ENCODE data around the gene CCR1. TPM values are rescaled to one million over a fixed set of nuclear protein-coding genes. Genes with fewer than 3 reads are reported as not detected.

The CCR1 gene
- polyA plus RNA-seq, 1 donor from 2014 or later = not detected

DNA sequence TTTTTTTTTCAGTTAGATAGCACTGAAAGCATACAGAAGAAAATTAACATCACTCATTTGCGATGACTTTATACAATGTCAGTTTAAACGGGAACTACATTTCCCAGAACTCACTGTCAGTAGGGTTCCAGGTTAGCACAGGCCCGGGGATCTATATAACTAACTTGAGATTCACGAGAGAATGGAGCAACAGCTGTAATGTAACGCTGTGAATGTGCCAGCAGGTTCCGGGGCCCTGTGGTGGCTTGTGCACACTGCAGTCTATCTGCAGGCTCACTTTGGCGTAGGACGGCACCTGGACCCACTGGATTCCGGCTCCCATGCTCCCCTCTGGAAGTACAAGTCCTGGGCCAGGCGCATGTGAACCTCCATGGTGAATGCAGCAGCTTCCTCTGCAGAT lies 19.4 kb downstream of the CCR1 start:
- no peaks in the 10 kb centered on the region for H3K27me3 ChIP-seq (ENCODE audit: insufficient read depth, low read depth, low read length)
- no peaks in the 10 kb centered on the region for H4K20me1 ChIP-seq (ENCODE audit: insufficient read depth)
- H3K27ac ChIP-seq (ENCODE audit: low read length) = no peak overlapping the region
- H2AFZ ChIP-seq (ENCODE audit: low read depth, low read length) = no peak overlapping the region
- H3K36me3 ChIP-seq (ENCODE audit: insufficient read depth, low read length) = no peaks in the 10 kb centered on the region
- H3K4me2 ChIP-seq (ENCODE audit: low read length) = no peak overlapping the region
- H3K9me2 ChIP-seq (ENCODE audit: insufficient read depth, low read length) = no peaks in the 10 kb centered on the region
- H3K79me2 ChIP-seq (replicated peaks; ENCODE audit: insufficient read depth, low read length) = no peaks in the 10 kb centered on the region
- no peaks in the 10 kb centered on the region for H3K9me3 ChIP-seq (ENCODE audit: low read length)
- TF ChIP-seq SMC3 (conservative IDR thresholded peaks at IDR 0.05; ENCODE audit: poor library complexity) (no peak), MXI1 (conservative IDR thresholded peaks at IDR 0.05; ENCODE audit: poor library complexity, severe bottlenecking) (no peak), POLR2AphosphoS5 (IDR thresholded peaks at IDR 0.05) (no peak), TAF1 (IDR thresholded peaks at IDR 0.05; ENCODE audit: low read depth) (no peak), EZH2 (IDR thresholded peaks at IDR 0.05; ENCODE audit: borderline replicate concordance, insufficient read depth, low read length, poor library complexity, severe bottlenecking) (no peak), RAD21 (conservative IDR thresholded peaks at IDR 0.05) (no peak), EP300 (conservative IDR thresholded peaks at IDR 0.05; ENCODE audit: poor library complexity, severe bottlenecking) (no peak)
- TF ChIP-seq, protein P1, sequence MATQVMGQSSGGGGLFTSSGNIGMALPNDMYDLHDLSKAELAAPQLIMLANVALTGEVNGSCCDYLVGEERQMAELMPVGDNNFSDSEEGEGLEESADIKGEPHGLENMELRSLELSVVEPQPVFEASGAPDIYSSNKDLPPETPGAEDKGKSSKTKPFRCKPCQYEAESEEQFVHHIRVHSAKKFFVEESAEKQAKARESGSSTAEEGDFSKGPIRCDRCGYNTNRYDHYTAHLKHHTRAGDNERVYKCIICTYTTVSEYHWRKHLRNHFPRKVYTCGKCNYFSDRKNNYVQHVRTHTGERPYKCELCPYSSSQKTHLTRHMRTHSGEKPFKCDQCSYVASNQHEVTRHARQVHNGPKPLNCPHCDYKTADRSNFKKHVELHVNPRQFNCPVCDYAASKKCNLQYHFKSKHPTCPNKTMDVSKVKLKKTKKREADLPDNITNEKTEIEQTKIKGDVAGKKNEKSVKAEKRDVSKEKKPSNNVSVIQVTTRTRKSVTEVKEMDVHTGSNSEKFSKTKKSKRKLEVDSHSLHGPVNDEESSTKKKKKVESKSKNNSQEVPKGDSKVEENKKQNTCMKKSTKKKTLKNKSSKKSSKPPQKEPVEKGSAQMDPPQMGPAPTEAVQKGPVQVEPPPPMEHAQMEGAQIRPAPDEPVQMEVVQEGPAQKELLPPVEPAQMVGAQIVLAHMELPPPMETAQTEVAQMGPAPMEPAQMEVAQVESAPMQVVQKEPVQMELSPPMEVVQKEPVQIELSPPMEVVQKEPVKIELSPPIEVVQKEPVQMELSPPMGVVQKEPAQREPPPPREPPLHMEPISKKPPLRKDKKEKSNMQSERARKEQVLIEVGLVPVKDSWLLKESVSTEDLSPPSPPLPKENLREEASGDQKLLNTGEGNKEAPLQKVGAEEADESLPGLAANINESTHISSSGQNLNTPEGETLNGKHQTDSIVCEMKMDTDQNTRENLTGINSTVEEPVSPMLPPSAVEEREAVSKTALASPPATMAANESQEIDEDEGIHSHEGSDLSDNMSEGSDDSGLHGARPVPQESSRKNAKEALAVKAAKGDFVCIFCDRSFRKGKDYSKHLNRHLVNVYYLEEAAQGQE (IDR thresholded peaks at IDR 0.05; ENCODE audit: borderline replicate concordance) = no peak
- TF ChIP-seq, protein P2, sequence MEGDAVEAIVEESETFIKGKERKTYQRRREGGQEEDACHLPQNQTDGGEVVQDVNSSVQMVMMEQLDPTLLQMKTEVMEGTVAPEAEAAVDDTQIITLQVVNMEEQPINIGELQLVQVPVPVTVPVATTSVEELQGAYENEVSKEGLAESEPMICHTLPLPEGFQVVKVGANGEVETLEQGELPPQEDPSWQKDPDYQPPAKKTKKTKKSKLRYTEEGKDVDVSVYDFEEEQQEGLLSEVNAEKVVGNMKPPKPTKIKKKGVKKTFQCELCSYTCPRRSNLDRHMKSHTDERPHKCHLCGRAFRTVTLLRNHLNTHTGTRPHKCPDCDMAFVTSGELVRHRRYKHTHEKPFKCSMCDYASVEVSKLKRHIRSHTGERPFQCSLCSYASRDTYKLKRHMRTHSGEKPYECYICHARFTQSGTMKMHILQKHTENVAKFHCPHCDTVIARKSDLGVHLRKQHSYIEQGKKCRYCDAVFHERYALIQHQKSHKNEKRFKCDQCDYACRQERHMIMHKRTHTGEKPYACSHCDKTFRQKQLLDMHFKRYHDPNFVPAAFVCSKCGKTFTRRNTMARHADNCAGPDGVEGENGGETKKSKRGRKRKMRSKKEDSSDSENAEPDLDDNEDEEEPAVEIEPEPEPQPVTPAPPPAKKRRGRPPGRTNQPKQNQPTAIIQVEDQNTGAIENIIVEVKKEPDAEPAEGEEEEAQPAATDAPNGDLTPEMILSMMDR (IDR thresholded peaks at IDR 0.05; ENCODE audit: poor library complexity, severe bottlenecking) = no peak
- no peak overlapping the region for H3K4me3 ChIP-seq (ENCODE audit: low read length)
- no peak overlapping the region for H3K9ac ChIP-seq (ENCODE audit: low read length)
- no peaks in the 10 kb centered on the region for H3F3A ChIP-seq (ENCODE audit: insufficient read depth, low read length, poor library complexity, severe bottlenecking)

DNA sequence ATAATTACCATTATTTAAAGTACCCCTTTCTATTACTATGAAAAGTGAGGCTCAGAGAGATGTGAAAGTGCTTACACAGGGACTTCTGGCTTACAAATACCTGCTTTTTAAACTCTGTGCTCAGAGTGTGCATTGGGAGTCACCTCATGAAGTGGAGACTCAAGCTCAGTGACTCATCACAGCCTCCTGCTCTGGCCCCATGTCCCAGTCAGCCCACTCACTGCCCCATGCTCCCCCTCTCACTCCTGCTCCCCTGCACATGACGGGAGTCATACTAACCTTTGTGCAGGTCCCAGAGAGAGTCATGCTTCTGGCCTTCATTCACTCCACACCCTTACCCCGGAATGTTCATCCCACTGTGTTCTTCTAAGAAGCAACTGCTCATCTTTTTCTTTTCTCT lies 20.2 kb downstream of the CCR1 start:
- Histone ChIP-seq H2AFZ (ENCODE audit: low read depth, low read length) (no peak overlapping the region), H3K79me2 (replicated peaks; ENCODE audit: insufficient read depth, low read length) (no peaks in the 10 kb centered on the region), H3K4me3 (ENCODE audit: low read length) (no peak overlapping the region), H3K9ac (ENCODE audit: low read length) (no peak overlapping the region), H4K20me1 (ENCODE audit: insufficient read depth) (no peaks in the 10 kb centered on the region), H3K9me3 (ENCODE audit: low read length) (no peaks in the 10 kb centered on the region), H3K4me2 (ENCODE audit: low read length) (no peak overlapping the region), H3F3A (ENCODE audit: insufficient read depth, low read length, poor library complexity, severe bottlenecking) (no peaks in the 10 kb centered on the region), H3K9me2 (ENCODE audit: insufficient read depth, low read length) (no peaks in the 10 kb centered on the region), H3K27me3 (ENCODE audit: insufficient read depth, low read depth, low read length) (no peaks in the 10 kb centered on the region), H3K36me3 (ENCODE audit: insufficient read depth, low read length) (no peaks in the 10 kb centered on the region), H3K27ac (ENCODE audit: low read length) (no peak overlapping the region)
- TF ChIP-seq, protein P1 (IDR thresholded peaks at IDR 0.05; ENCODE audit: borderline replicate concordance) = no peak
- no peak for TF ChIP-seq POLR2AphosphoS5 (IDR thresholded peaks at IDR 0.05)
- TF ChIP-seq MXI1 (conservative IDR thresholded peaks at IDR 0.05; ENCODE audit: poor library complexity, severe bottlenecking) = no peak
- TF ChIP-seq TAF1 (IDR thresholded peaks at IDR 0.05; ENCODE audit: low read depth) = no peak
- TF ChIP-seq, protein P2 (IDR thresholded peaks at IDR 0.05; ENCODE audit: poor library complexity, severe bottlenecking) = no peak
- TF ChIP-seq EZH2 (IDR thresholded peaks at IDR 0.05; ENCODE audit: borderline replicate concordance, insufficient read depth, low read length, poor library complexity, severe bottlenecking) = no peak
- no peak for TF ChIP-seq RAD21 (conservative IDR thresholded peaks at IDR 0.05)
- no peak for TF ChIP-seq EP300 (conservative IDR thresholded peaks at IDR 0.05; ENCODE audit: poor library complexity, severe bottlenecking)
- no peak for TF ChIP-seq SMC3 (conservative IDR thresholded peaks at IDR 0.05; ENCODE audit: poor library complexity)
